ENCODE results near the gene ELMO1. TPM values are rescaled to one million over a fixed set of nuclear protein-coding genes. Genes with fewer than 3 reads are reported as not detected.

Gene ELMO1
- total RNA-seq, 2 donors from 2014 or later, result 15.6 to 24.6 TPM

DNA sequence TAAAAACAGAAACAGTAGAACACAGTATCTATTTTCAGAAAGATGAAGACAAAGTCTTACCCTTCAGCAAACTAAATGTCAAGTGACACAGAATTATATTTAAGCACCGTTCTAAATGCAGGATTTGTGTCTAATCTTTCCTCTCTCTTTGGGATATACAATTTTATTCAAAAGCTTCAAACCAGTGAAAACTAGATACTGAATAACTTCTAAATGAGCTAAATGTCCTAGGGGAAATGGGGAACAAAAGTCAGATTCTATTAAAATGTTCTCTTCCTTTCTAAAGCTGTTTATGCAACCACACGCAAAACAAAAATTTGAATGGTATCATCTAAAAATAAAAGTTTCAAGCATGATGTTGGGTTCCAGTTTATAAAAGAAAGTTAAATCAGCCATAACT, 588.0 kb downstream of the ELMO1 start:
- ATAC-seq (no peak), DNase-seq (no peak)
- intact Hi-C loops (cut with DNase I), result no loop called here

DNA sequence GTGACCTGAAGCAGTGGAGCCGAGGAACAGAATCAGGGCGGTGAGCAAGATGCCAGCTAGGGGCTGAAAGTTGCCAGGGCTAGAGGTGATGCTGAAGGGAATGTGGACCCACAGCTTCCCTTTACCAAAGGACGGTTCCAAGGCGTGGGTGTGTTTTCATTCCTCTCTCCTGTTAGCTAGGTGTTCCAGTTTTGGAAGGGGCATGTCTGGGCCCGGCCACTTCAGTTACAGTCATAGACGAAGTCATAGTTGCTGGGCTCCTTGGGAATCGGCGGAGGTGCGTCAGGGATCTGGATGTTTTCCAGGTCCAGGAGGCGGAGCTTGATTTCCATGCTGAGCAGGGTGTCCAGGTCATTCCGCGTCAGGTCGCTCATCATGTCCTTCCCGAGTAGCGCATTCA, 593.3 kb downstream of the ELMO1 start:
- ATAC-seq (no peak), DNase-seq (no peak)
- intact Hi-C loops (cut with DNase I), result no loop called here

DNA sequence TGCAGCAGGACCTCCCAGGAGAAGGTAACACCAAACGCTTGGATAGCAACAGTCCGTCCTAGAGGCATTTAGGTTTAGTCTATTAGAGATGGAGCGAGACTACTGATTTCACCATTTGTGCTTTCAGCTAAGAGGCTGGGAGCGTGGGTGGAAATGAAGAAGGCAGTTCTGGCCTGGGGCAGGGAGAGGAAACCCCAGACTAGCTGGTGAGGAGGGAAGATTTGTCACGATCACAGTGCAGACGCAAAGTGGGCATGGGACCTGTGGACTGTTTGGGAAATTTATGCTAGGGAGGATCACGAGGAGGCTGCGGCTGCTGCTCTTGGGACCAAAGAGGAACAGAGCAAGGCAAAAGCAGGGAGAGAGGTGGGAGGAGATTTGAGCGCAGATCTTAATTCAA, 594.0 kb downstream of the ELMO1 start:
- ATAC-seq (no peak), DNase-seq (no peak)
- intact Hi-C loops (cut with DNase I), result no loop called here

DNA sequence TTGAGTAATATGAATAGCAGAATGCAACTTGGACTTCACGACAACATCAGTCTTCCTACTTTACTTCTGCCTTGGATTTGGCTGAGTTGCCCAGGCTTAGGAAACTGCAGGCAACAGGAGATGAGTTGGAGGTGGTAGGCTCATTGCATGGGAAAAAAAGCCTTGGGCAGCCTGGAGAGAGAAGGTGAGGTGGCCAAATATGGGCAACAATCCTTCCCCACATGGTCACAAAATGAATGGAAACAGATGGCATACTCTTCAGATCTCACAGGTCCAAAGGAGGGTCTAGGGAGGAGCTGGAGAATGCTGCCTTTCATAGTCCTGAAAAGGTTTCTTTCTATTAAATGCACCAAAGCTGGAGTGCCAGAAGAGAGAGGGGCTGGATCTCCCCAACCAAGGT, 595.7 kb downstream of the ELMO1 start:
- intact Hi-C loops (cut with DNase I), result no loop called here
- no peak for ATAC-seq
- DNase-seq, result no peak

DNA sequence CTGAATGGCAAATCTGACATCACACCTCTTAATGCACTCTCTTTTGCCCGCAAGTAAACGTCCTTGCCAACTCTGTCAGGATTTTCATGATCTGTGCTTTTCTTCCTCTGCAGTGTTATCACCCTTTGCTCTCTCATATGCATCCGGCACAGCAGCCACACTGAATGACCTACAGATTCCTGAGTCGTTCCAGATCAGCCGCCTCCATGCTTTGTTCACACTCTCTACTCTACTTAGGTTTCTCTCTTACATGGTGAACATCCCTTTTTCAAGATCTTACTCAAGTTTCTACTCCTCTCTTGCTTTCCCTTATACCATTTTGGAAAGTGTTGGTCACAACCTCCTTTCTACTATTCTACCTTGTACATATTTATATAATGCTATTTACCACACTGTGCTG, 596.6 kb downstream of the ELMO1 start:
- no peak for ATAC-seq
- intact Hi-C loops (cut with DNase I), result no loop called here
- no peak for DNase-seq

DNA sequence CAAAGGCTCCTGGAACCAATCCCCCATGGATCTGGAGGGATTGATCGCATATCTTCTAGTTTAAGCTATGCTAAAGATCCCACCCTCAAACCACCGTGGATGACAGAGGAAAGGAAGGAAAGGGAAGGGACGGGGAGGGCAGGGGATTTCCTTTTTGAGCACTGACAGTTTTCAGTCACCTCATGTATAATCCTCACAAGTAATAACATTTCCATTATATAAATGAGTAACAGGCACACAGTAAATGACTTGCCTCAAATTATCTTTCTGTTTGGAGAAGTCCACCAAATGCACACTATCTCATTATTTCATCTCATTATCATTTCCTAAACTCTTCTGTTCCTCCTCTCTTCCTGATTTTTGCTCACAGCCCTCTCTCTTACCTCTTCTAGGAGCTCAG, 597.3 kb downstream of the ELMO1 start:
- ATAC-seq, result no peak

DNA sequence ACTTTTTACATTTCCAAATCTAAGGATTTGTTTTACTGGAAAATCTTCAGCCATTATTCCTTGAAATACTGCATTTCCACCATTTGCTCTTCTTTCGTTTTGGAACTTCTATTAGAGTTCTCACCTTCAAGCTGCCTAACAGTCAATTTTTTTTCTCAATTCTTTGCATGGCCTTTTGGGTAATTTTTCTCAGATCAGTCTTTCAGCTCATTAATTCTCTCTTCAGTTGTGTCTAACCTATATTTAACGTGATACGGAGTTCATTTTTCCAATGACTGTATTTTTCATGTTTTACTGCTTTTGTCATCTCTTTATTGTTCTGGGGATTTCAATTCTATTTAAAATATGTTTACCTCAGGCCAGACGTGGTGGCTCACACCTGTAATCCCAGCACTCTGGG, 600.7 kb downstream of the ELMO1 start:
- intact Hi-C loops (cut with DNase I), result no loop called here
- ATAC-seq (no peak), DNase-seq (no peak)

More for the DNA sequence above, 597.3 kb downstream of the ELMO1 start:
- intact Hi-C loops (cut with DNase I), result no loop called here
- no peak for DNase-seq

DNA sequence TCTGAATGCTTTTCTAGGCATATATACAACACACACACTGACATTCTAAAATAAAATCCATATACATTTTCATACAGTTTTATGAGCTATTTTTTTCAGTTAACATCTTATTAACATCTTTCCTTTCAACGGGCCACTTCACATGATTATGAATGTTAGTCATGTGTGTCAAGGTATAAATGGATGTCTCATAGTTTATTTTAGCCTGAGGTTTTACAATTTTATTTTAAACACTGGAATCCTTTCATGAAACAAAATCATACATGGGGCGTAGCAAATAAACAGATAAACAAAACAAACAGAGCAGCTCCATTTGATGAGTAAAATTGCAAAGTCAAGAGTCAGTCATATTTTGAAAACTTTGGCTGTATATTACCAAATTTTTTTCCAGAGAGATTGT, 604.3 kb downstream of the ELMO1 start:
- no peak for DNase-seq
- ATAC-seq, result no peak
- intact Hi-C loops (cut with DNase I), result no loop called here

DNA sequence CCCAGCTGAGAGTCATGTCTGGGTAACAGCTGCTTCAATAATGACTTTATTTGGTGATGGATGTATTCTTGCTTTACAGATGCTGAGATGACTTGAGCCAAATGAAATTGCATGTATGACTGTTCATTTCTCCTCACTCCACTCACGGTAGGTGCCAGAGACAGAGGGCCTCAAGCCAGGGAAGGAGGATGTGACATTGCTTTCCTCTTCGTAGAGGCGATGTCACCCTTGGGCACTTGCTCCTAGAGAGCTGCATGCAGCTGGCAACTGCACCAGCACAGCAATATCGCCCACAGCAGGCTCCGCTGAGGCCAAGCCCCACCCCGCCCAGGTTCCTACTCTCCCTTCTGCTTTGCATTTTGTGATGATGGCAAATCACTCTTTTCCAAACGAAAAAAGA, 607.8 kb downstream of the ELMO1 start:
- intact Hi-C loops (cut with DNase I), result no loop called here
- ATAC-seq (no peak), DNase-seq (no peak)

DNA sequence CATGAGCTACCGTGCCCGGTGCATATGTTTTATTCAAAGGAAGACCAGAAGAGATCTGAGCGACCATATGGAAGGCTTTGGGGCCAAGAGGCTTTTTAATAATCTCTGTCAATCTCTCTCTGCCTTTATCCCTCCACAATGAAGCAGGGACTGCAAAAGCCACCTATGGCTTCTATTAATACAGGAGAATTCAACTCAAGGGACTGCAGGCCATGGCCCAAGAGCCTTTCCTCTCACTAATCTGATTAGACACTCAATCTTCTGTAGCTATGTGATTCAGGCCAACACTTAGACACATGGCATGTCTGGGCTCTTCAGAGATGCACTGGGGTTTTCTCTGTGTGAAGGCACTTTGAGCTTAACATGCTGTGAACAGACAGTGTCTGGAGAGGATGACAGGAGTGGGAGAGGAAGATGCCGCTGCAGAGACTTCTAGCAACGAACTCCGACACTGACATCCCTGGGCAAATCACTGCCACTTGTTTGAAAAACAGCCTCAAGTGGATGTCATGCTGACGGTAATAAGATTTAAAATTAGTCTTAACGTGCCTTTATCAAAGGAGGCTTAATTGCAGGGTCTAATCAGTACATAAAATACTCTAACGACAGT, 609.9 kb downstream of the ELMO1 start:
- intact Hi-C loops (cut with DNase I), result no loop called here
- DNase-seq (no peak), ATAC-seq (no peak)

DNA sequence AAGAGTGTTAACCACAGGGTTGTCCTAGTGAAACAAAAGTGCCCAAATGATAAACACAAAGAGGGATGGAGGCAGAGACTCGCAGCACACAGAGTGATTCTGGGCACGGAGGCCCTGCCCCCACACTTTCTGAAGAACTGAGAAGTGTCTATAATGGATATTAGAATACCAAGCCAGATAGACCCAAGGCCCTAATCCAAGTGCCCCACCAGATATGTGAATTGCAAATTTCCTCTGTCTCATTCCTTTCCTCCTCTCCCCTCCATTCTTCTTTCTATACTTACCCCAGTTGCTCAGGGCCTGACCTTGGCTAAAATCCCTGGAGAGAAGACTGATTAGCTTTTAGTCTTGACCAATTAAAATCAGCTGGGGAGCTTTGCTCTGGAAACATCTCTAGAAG, 617.6 kb downstream of the ELMO1 start:
- no peak for ATAC-seq
- no peak for DNase-seq
- intact Hi-C loops (cut with DNase I), result no loop called here

DNA sequence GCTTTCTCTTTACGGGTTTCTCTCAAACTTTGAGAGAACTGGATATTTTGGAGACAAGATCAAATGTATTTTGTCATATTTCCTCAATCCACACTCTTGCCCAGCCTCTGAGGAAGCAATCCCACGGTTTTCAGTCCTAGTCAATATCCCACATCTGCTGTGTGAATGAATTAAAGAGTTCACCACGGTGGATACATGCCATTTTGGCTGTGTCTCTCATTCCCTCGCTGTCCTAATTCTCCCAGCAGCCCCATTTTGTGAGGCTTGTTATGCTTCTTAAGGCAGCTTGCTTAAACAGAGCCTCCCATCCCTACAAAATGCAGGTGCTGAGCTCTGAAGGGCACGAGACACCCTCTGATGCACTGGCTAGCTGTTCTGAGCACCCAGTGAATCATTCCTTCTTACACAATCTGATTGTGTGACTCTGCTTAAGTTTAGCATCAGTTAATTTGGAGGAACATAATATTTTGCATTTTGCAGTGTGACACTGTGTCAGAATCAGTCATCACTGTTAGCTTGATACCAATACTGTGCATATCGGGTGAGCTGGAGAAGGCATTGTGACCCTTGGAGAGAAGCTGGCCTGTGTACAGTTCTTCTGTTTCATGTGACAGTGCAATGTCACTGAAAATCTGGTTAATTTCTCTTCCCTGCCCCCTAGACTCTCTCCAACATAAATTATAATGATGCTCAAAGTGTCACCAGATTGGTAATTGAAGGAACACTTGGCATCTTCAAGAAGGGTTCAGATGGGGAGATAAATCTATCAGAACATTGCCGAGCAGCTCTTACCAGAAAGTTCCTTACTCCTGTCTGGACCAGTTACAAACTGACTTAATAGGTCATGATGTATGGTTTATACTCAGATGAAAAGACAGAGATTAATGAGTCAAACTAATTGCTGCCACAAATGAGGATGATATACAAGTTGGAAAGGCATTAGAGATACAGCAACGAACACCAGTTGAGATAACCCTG, 620.6 kb downstream of the ELMO1 start:
- ATAC-seq, result no peak
- DNase-seq, result no peak
- intact Hi-C loops (cut with DNase I), result no loop called here

DNA sequence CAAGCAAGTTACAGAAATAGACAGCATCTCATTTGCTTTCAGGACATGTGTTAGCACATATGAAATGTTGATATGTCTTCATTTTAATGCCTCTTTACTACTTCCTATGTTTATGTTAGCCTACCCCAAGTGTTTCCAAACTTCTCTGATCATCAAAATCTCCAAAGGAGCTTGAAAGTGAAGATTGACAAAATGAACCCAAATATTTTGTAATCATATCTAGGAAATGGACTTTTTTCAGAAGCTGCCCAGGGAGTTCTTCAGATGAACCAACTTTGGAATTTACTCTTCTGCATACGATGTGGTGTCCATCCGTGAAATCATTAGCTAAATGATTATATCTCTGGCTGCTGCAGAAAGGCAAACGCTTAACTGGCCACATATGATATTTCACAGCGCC, 623.2 kb downstream of the ELMO1 start:
- DNase-seq, result no peak
- intact Hi-C loops (cut with DNase I), result no loop called here
- no peak for ATAC-seq

DNA sequence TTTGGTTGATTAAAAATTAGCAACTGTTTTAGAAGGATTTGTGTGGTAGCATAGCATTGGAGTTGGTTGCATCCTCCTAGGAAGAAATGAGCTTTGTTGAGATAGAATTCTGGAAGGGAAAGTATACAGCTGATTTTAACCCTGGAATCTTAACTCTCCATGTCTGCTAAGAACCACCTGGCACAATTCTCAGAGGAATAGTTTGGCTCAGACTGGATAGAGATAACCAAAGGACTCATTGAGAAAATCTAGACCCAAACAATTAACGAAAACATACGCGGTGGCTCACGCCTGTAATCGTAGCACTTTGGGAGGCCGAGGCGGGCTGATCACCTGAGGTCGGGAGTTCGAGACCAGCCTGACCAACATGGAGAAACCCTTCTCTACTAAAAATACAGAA, 625.3 kb downstream of the ELMO1 start:
- ATAC-seq (no peak), DNase-seq (no peak)
- intact Hi-C loops (cut with DNase I), result no loop called here

DNA sequence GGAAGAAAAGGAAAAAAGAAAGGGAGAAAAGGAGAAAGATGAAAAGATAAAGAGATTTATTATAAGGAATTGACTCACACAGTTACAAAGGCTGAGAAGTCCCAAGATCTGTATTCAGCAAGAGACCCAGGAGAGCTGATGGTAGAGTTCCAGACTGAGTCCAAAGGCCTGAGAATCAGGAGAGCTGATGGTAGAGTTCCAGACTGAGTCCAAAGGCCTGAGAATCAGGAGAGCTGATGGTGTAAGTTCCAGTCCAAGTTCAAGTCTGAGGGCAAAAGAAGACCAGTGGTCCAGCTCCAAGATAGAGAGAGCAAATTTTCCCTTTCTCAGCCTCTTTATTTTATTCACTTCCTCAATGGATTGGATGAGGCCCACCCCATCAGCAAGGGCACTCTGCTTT, 627.0 kb downstream of the ELMO1 start:
- ATAC-seq (no peak), DNase-seq (no peak)
- intact Hi-C loops (cut with DNase I), result no loop called here

DNA sequence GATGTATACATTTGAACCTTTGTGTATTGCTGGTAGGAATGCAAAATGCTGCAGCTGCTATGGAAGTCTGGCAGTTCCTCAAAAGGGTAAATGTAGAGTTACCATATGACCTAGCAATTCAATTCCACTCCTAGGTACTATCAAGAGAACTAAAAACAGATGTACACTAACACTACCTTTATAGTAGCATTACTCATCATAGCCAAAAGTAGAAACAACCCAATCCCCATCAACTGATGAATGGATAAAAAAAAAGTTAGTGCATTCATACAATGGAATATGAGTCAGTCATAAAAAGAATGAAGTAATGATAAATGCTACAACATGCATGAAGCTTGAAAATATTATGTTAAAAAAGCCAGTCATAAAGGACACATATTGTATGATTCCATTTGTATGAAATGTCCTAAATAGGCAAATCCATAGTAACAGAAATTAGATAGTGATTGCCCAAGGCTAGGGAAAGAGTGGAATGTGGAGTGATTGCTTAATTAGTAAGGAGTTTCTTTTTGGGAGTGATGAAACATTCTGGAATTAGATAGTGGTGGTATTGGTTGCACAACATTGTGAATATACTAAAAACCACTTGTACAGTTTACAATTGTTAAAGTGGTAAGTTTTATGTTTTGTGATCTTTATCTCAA, 628.0 kb downstream of the ELMO1 start:
- peak in 1 of 2 donors; percentile 86 for ATAC-seq
- intact Hi-C loops (cut with DNase I), result no loop called here
- DNase-seq, result no peak

DNA sequence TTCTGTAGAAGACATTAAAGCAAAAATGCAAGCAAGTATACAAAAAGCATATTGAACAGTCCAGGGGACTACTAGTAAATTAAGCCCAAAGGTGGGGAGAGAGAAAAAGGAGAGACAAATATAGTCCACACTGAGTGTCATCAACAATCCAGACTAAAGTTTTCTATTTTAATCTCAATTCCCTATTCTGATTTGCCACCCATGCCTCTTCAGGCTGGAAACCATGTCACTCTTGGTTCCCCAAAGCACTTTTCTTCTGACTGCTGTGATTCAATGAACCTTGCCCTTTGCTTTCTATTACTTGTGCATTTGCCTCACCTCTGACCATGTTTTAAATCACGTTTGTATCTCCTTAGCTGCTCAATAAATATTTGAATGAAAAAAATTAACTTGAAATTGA, 629.0 kb downstream of the ELMO1 start:
- DNase-seq, result no peak
- no peak for ATAC-seq
- intact Hi-C loops (cut with DNase I), result no loop called here

DNA sequence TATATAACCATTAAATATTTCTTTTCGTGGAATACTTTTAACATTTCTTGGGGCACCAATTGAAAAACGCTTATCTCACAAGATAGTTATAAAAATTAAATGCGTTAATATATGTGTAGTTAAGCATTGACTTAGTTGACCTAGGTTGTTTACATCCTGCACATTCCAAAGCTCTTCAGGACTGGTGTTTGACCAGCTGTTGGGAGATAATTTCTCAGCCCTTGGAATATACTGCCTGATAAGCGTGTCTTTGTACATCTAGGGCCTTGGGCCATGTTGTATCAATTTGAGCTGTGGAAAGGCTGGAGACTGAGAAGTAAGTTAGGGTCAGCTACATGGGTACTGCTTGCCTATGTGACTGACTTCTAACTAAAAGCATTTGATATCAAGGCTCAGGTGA, 634.4 kb downstream of the ELMO1 start:
- DNase-seq (no peak), ATAC-seq (no peak)
- intact Hi-C loops (cut with DNase I), result no loop called here

DNA sequence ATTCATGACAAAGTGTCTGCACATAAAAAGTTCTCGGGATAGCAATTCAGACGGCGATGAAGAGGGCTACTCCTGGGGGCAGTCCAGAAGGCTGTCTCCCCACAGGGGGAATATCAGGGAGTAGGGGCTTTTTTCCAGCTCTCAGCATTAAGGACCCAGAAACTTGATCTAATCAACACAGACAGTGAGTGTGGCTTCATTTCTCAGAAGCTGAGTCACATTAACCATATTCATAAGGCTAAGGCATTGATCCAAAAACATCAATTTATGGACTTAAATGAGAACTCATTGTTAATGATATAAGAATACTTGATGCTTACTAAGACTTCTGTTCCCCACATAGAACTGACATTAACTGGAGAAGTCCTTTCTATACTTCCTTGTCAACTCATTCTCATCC, 636.9 kb downstream of the ELMO1 start:
- intact Hi-C loops (cut with DNase I), result no loop called here
- ATAC-seq (no peak), DNase-seq (no peak)

DNA sequence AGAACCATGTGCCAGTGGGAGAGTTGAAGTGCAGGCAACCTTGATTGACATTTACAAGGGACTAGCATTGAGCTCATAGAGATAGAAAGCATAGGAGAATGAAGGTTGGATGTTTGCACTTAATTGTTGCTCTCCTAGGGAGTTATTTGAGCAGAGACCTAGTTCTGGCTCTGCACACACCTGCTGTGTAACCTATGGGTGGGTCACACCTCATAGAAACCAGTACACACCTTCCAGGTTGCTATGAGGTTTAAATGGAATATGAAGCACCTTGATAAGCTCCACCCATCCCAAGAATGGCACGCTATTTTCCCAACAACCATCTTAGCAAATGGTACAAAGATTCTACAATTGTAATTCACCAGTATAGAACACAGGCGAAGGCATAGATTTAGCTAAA, 638.2 kb downstream of the ELMO1 start:
- DNase-seq (no peak), ATAC-seq (no peak)
- intact Hi-C loops (cut with DNase I), result no loop called here

DNA sequence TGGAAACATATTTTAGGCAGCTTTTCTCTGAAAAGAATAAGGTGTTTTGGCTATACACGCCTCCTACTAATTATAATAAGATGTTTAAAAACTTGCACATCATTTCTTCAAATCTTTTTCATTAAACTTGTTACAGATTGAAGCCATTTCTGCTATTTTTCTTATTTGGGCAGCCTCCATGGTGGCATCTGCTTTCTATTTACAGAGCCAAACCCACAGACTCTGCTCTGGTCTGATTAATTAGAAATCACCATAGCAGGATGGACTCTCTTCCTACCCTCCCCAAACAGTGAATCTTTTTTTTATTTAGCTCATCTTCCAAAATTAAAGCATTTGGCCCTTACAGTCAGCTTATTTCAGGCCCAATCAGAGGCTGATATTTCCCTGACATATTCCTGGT, 638.6 kb downstream of the ELMO1 start:
- DNase-seq, result no peak
- intact Hi-C loops (cut with DNase I), result no loop called here
- no peak for ATAC-seq
